Stimulated activated CD4-positive, alpha-beta T cell treated with anti-CD3 and anti-CD28 coated beads, Interleukin-2, amount 100 ng/mL, for 24 hours (primary cell): Measurements from ENCODE around the gene NEUROD4.

Experiments
- DNase-seq, 2 donors: peaks; one replicate each; pipeline ENCODE4 v3.0.0-alpha.2; 2020

Gene NEUROD4

DNA sequence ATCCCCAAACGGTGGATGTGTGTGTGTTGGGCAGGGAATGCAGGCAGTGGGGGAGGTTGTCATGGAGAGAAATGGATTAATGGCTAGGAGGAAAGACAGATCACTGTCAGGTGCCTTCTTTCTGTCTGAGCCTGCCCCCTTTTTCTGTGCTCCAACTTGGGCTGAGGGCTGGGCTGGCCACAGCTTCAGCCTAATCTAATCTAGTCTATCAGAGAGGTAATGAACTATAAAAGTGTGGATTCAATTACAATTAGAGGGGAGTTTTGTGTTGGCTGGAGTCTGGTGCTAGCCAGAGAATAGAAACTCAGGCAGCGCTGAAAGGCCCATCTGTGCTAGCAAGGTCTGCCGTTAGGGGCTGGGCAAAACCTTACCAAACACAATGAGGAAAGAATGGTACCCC is 41.2 kb downstream of the NEUROD4 start:
- DNase-seq: no peak

- DNase-seq: no peak
These were observed 43.5 kb downstream of the NEUROD4 start for GRCh38 chr12:55063291-55063690.

DNA sequence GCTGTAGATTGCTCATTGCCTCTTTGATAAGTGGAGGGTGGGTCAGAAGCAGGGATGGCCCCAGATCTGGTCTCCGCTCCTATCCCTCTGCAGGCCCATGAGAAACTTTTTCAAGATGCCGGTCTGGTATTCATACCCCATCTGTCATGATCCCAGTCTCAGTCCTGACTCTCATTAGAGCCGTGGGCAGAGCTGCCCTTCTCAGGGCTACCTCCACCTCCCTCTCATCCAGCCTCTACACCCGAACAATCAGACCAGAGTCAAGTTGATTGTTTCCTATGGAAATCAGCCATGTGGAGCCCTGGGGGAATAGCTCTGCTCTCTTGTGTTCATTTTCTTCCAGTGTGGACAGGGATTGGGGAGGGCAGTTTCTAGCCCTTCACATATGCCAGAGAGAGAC is 45.8 kb downstream of the NEUROD4 start:
- DNase-seq: no peak

DNA sequence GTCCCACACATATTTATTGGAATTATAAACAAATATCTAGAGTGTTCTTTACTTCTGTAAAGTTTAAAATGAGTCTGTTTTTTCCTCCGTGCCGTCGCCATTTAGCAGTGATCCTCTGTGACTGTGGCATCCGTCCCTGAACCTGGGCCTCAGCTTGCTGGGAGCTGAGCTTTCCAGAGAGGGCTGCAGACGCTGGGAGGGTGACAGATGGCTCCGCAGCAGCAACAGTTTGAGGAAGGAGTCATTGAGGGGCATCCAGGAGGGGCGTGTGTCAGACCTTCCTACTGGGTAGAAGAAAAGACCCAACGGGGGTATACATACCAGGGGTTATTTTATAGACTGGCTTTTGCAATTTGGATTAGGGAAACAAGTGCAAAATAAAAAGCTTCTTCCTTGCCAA is 47.9 kb downstream of the NEUROD4 start:
- DNase-seq: no peak

DNA sequence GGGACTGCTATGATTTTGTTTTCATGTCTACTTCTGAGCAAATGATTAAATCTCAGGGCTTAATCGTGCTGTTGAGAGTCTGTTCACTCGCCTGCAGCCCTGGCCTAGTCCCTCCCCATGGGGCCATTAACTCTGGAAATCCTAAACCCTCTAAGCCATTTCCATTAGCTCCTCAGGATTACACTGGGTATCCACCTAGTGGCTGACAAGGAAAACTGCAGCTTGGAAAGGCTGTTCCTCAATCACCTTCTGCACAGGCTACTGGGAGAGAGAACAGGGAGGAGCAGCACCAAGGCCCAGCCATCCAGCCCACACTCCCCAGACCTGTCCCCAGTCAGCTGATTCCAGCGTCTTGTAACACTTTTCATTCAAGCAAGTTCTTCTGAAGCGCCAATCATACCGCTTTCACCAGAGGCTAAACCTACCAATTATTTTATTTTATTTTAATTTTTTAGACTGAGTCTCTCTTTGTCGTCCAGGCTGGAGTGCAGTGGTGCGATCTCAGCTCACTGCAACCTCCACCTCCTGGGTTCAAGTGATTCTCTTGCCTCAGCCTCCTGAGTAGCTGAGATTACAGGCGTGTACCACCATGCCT is 48.7 kb downstream of the NEUROD4 start:
- peak; percentile 16 to 28 for DNase-seq

DNA sequence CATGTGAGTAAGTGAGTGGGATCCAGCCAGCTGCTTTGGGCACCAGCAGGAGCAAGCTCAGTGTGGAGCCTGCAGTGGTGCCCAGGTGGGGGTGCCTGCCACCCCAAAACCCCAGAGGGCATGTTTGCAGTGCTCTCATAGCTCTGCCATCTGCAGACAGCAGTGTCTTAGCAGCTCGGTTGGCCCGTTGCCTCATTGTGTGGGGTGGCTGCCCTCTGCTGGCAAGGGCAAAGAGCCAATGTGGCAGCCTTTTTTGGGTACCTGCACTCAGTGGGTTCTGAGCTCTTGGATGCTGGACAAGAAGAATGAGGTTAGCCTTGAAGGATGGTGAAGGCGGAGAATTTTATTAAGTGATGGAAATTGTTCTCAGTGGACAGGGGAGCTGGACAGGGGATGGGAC is 52.3 kb downstream of the NEUROD4 start:
- DNase-seq: peak; percentile 82

DNA sequence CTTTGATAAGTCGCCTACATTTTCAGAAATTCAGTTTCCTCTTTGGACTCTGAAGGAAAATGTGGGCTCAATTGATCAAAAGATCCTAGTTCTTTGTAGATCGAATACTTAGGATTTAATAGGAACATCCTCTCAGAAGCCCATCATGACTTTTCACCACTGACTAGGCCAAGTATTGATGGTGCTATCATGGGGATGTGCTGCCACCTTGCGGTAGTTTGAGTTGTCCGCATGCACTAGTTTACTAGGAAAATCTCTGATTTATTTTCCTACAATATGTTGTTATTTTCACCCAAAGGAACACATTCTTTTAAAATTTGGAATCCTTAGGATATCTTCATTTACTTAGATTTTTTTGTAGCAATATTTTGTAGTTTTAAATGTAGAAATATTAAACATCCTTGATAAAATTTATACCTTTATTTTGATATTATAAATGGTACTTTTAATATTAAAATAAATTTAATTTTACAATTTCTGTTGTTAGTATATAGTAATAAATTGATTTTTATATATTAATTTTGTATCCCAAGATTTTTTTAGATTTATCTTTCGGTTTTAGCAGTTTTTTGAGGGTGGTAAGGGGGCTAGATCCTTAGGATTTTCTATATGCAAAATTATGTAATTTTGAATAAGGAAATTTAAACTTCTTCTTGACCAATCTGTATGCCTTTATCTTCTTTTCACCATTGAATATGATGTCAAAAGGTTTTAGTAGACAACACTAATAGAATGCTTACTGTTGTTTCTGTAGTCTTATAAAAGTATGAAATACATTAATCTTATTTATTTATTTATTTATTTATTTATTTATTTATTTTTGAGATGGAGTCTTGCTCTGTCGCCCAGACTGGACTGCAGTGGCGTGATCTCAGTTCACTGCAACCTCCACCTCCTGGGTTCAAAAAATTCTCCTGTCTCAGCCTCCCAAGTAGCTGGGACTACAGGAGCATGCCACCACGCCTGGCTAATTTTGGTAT is 53.6 kb downstream of the NEUROD4 start:
- peak; percentile 85 for DNase-seq

DNA sequence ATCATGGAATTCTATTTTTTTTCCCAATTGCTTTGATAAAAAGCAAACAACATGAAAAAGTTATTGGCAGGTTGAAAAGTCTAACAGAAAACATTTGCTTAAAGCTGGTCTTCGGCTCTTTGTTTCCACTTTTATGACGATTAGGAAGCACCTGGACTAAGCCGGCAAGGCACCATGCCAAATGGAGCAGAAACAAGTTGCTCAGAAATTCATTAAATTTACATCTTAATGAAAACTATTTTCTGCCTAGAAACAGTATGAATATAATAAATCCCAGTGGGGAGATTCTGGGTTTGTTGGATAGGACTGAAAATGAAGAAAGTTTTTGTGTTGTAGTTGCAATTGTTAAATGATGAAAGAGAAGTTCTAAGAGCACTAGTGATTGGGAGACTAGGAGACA is 55.0 kb downstream of the NEUROD4 start:
- no peak for DNase-seq
